T-helper 1 cell (primary cell): ENCODE results near the gene PLEKHM1.
"Not testable (repeated sequence)": the region's sequence is repeated elsewhere in the genome, so short reads cannot be mapped to it uniquely, and the experiment has no call there.

Experiments used
- DNase-seq, 5 donors: peaks; one replicate each; pipeline ENCODE4 v3.0.0-alpha.2; 2012 to 2020

The PLEKHM1 gene

GRCh38 chr17:45460422-45460821 is 30.1 kb downstream of the PLEKHM1 start:
- not testable (repeated sequence) for DNase-seq

GRCh38 chr17:45454341-45454740 is 36.2 kb downstream of the PLEKHM1 start:
- DNase-seq: not testable (repeated sequence)

- DNase-seq: not testable (repeated sequence)
These were observed 36.8 kb downstream of the PLEKHM1 start for GRCh38 chr17:45453731-45454130.

GRCh38 chr17:45453225-45453534 is 37.3 kb downstream of the PLEKHM1 start:
- DNase-seq: not testable (repeated sequence)

- not testable (repeated sequence) for DNase-seq
These were observed 37.9 kb downstream of the PLEKHM1 start for GRCh38 chr17:45452329-45453224.

GRCh38 chr17:45451660-45452059 is 38.9 kb downstream of the PLEKHM1 start:
- DNase-seq: not testable (repeated sequence)

GRCh38 chr17:45451131-45451530 is 39.4 kb downstream of the PLEKHM1 start:
- no peak for DNase-seq

GRCh38 chr17:45449708-45450329 is 40.7 kb downstream of the PLEKHM1 start:
- not testable (repeated sequence) for DNase-seq

GRCh38 chr17:45449260-45449659 is 41.3 kb downstream of the PLEKHM1 start:
- DNase-seq: not testable (repeated sequence)

GRCh38 chr17:45448483-45448882 is 42.0 kb downstream of the PLEKHM1 start:
- DNase-seq: not testable (repeated sequence)

- not testable (repeated sequence) for DNase-seq
These were observed 42.5 kb downstream of the PLEKHM1 start for GRCh38 chr17:45448066-45448465.

- DNase-seq: not testable (repeated sequence)
These were observed 42.9 kb downstream of the PLEKHM1 start for GRCh38 chr17:45447650-45448049.

- not testable (repeated sequence) for DNase-seq
These were observed 43.5 kb downstream of the PLEKHM1 start for GRCh38 chr17:45446872-45447625.

- DNase-seq: peak in 1 of 5 donors; percentile 49
These were observed 44.4 kb downstream of the PLEKHM1 start for GRCh38 chr17:45445901-45446743.

GRCh38 chr17:45444856-45445820 is 45.4 kb downstream of the PLEKHM1 start:
- DNase-seq: not testable (repeated sequence)

GRCh38 chr17:45444301-45444700 is 46.2 kb downstream of the PLEKHM1 start:
- DNase-seq: not testable (repeated sequence)

GRCh38 chr17:45443371-45444260 is 46.9 kb downstream of the PLEKHM1 start:
- DNase-seq: not testable (repeated sequence)

- DNase-seq: no peak
These were observed 48.8 kb downstream of the PLEKHM1 start for GRCh38 chr17:45441526-45442310.
